Kidney (tissue), 14 donors: ENCODE data around the gene ARVCF. TPM values are rescaled to one million over a fixed set of nuclear protein-coding genes. Genes with fewer than 3 reads are reported as not detected.

Source experiments
- DNase-seq, 5 donors: peaks; one replicate each; pipeline ENCODE4 v3.0.0-alpha.2; 2013 to 2020
- FAIRE-seq: peaks from 2 replicates; lab custom pipeline; 2012; peaks lifted over from hg19 to GRCh38; lab: Jason Lieb, UNC
- H3K27ac ChIP-seq, 2 donors: one replicate each; pipeline ENCODE4 v1.7.0; 2013; ENCODE audit warnings: low read depth in 2 of 2, low read length in 2 of 2, inconsistent platforms in 1 of 2
- H3K27me3 ChIP-seq: one replicate; pipeline ENCODE4 v1.7.1; 2013; ENCODE audit warnings: low read length, inconsistent platforms; ENCODE audit not compliant: control insufficient read depth, insufficient read depth
- H3K36me3 ChIP-seq, 3 donors: one replicate each; pipeline versions ENCODE4 v1.7.0 to v1.7.1; 2013; ENCODE audit warnings: low read length in 3 of 3, control low read depth in 1 of 3, inconsistent platforms in 1 of 3; ENCODE audit not compliant: insufficient read depth in 3 of 3, control insufficient read depth in 2 of 3
- H3K4me1 ChIP-seq, 3 donors: one replicate each; pipeline versions ENCODE4 v1.7.0 to v1.7.1; 2013; ENCODE audit warnings: low read length in 3 of 3, inconsistent platforms in 1 of 3, low read depth in 1 of 3; ENCODE audit not compliant: control insufficient read depth in 2 of 3, insufficient read depth in 2 of 3
- H3K4me3 ChIP-seq, 3 donors: one replicate each; pipeline versions ENCODE4 v1.7.0 to v1.8.1; 2013; ENCODE audit warnings: low read length in 3 of 3, control low read depth in 1 of 3, inconsistent platforms in 1 of 3
- H3K9ac ChIP-seq, 3 donors: one replicate each; pipeline versions ENCODE4 v1.7.0 to v1.7.1; 2013; ENCODE audit warnings: low read length in 3 of 3, control low read depth in 1 of 3, inconsistent platforms in 1 of 3
- H3K9me3 ChIP-seq, 3 donors: one replicate each; pipeline versions ENCODE4 v1.7.0 to v1.7.1; 2013; ENCODE audit warnings: low read length in 3 of 3, control low read depth in 1 of 3, inconsistent platforms in 1 of 3; ENCODE audit not compliant: control insufficient read depth in 2 of 3, insufficient read depth in 1 of 3
- CTCF ChIP-seq: IDR thresholded peaks from 3 replicates; pipeline ENCODE4 v1.5.1; 2012; ENCODE audit warnings: mild to moderate bottlenecking, moderate library complexity, borderline replicate concordance; ENCODE audit not compliant: insufficient read depth; ENCODE audit errors: extremely low read depth
- intact Hi-C: fragments of 100-400 bp; cut with DNase I; formaldehyde crosslinking; loops from one replicate; pipeline ENCODE4 v1.11.1; 2022
- polyA plus RNA-seq: library from polyadenylated mRNA; stranded (reverse); fragments of 350-450 nt; fragmentation: Illumina TruSeq; extraction: RNeasy Lipid Tissue Mini Kit (QIAGEN cat#74804); gene quantifications from one replicate; pipeline ENCODE4 v1.2.3, GENCODE V29; 2014; ENCODE audit warnings: low read depth, low replicate concordance; ENCODE audit not compliant: insufficient read depth
- total RNA-seq: library from RNA; stranded (reverse); fragmentation: NEBNext Ultra II Directional; extraction: Animal tissue kit (Norgen Biotek cat#: 25700); gene quantifications from one replicate; pipeline ENCODE4 v1.2.1, GENCODE V29; 2021
- donor health status: control.
- donor health status: control.
- donor health status: control.
- donor health status: control.
- donor health status: control.
- donor health status: DM: yes; HTN: yes; CAD: no.
- donor health status: Normal renal cell carcinoma (clear cell type).

Gene ARVCF
- total and polyA plus RNA-seq, 2 donors from 2014 or later, result 16.0 to 21.9 TPM

- Histone ChIP-seq H3K9ac (peak overlapping the region in 2 of 3 donors; percentile 16 to 57), H3K27ac (peak overlapping the region; percentile 60 to 71), H3K9me3 (no peaks in the 10 kb centered on the region), H3K27me3 (no peaks in the 10 kb centered on the region), H3K4me3 (peak overlapping the region; percentile 47 to 59 (median 51)), H3K4me1 (peaks cover 0 to 32% (median 10%) of the 10 kb centered on the region in 3 donors), H3K36me3 (peaks cover 0 to 3% (median 0%) of the 10 kb centered on the region in 3 donors)
- no peak for FAIRE-seq
- TF ChIP-seq CTCF, result no peak
- peak; percentile 96 to 98 (median 97) for DNase-seq
- intact Hi-C loops, result no loop called here
Observed at GRCh38 chr22:19959043-19959586, 57.5 kb downstream of the ARVCF start.

GRCh38 chr22:19958083-19959042, 58.3 kb downstream of the ARVCF start:
- FAIRE-seq (no peak), DNase-seq (peak in 2 of 5 donors; percentile 19 to 60)
- Histone ChIP-seq H3K9me3 (no peaks in the 10 kb centered on the region), H3K36me3 (no peaks in the 10 kb centered on the region), H3K27me3 (no peaks in the 10 kb centered on the region), H3K4me1 (peaks cover 0 to 28% (median 10%) of the 10 kb centered on the region in 3 donors), H3K9ac (peak overlapping the region in 1 of 3 donors; percentile 57), H3K27ac (peak overlapping the region; percentile 60 to 71), H3K4me3 (peak overlapping the region in 2 of 3 donors; percentile 51 to 59)
- intact Hi-C loops, result no loop called here
- TF ChIP-seq CTCF, result no peak

GRCh38 chr22:19957445-19957844, 59.2 kb downstream of the ARVCF start:
- no peak for TF ChIP-seq CTCF
- no peaks in the 10 kb centered on the region for H3K27me3 ChIP-seq
- no peak overlapping the region for H3K9ac ChIP-seq
- H3K36me3 ChIP-seq, result no peaks in the 10 kb centered on the region
- FAIRE-seq (no peak), DNase-seq (peak in 2 of 5 donors; percentile 52 to 64)
- no peaks in the 10 kb centered on the region for H3K9me3 ChIP-seq
- H3K4me1 ChIP-seq, result peaks cover 0 to 23% (median 10%) of the 10 kb centered on the region in 3 donors
- no peak overlapping the region for H3K4me3 ChIP-seq
- intact Hi-C loops, result no loop called here
- no peak overlapping the region for H3K27ac ChIP-seq
